Panc1 (cell line): ENCODE results near the gene UBE2Q2. TPM values are rescaled to one million over a fixed set of nuclear protein-coding genes. Genes with fewer than 3 reads are reported as not detected.

ENCODE experiments used
- ATAC-seq: fragments of 200-7000 bp; cut with Tn5 transposase; 2 replicates; pipeline ENCODE4 v1.9.1; 2020; ENCODE audit warnings: mild to moderate bottlenecking, moderate library complexity
- BruUV-seq: library from RNA; stranded (reverse); fragments of 400-500 nt; replicated peaks from 2 replicates; lab custom pipeline; 2021; lab: Mats Ljungman, UMichigan
- CTCF ChIA-PET: fragments of 300-600 bp; sonication (Branson Sonifier 250); formaldehyde crosslinking; loops from one replicate; lab custom pipeline; 2022; ENCODE audit warnings: antibody characterized with exemption; lab: Charles Lee
- POLR2A ChIA-PET: fragments of 300-600 bp; sonication (Branson Sonifier 250); formaldehyde crosslinking; loops from one replicate; lab custom pipeline; 2022; ENCODE audit warnings: antibody characterized with exemption; lab: Charles Lee
- DNase-seq: peaks from one replicate; pipeline ENCODE4 v3.0.0-alpha.2; 2010; ENCODE audit warnings: low read depth, low spot score
- H3K27ac ChIP-seq: 2 replicates; pipeline ENCODE4 v1.5.1; 2011; ENCODE audit warnings: mild to moderate bottlenecking, low read length, inconsistent platforms
- H3K27me3 ChIP-seq: fragments of 200-500 bp; sonication (Bioruptor generic); 2 replicates; pipeline ENCODE4 v1.6.0; 2014; ENCODE audit warnings: low read length, inconsistent platforms; ENCODE audit not compliant: control insufficient read depth, insufficient read depth
- H3K36me3 ChIP-seq: fragments of 200-500 bp; sonication (Bioruptor generic); 2 replicates; pipeline ENCODE4 v1.5.1; 2014; ENCODE audit warnings: inconsistent platforms, mild to moderate bottlenecking, low read length, moderate library complexity; ENCODE audit not compliant: control insufficient read depth, insufficient read depth
- H3K4me1 ChIP-seq: 2 replicates; pipeline ENCODE4 v1.5.1; 2011; ENCODE audit warnings: inconsistent platforms, mild to moderate bottlenecking, low read length, moderate library complexity; ENCODE audit not compliant: control insufficient read depth, insufficient read depth
- H3K4me3 ChIP-seq, 2 experiments: 2 replicates each; pipeline ENCODE4 v1.5.1; 2011 to 2012; ENCODE audit warnings: low read depth in 2 of 2, low read length in 2 of 2, mild to moderate bottlenecking in 2 of 2, inconsistent platforms in 1 of 2, moderate library complexity in 1 of 2
- H3K9me3 ChIP-seq: fragments of 200-500 bp; sonication (Bioruptor generic); 2 replicates; pipeline ENCODE4 v1.5.1; 2014; ENCODE audit warnings: low read depth, mild to moderate bottlenecking, inconsistent platforms, low read length, moderate library complexity; ENCODE audit not compliant: control insufficient read depth, insufficient read depth
- POLR2AphosphoS5 ChIP-seq: IDR thresholded peaks from 2 replicates; pipeline ENCODE4 v1.6.1; 2012; ENCODE audit warnings: mild to moderate bottlenecking, low read depth, low read length, moderate library complexity
- SIN3A ChIP-seq: IDR thresholded peaks from 2 replicates; pipeline ENCODE4 v1.6.1; 2012; ENCODE audit warnings: low read depth, mild to moderate bottlenecking, low read length, moderate library complexity, borderline replicate concordance; ENCODE audit not compliant: insufficient read depth
- TCF7L2 ChIP-seq: IDR thresholded peaks from 2 replicates; pipeline ENCODE4 v1.6.1; 2011; ENCODE audit warnings: mild to moderate bottlenecking, low read depth, low read length, inconsistent platforms
- in situ Hi-C: cut with HindIII; loops from 2 replicates; pipeline ENCODE4 v1.10.0; 2016; ENCODE audit warnings: low sequenced_read_pairs, low pct_unique_long_range_greater_than_20kb
- intact Hi-C: fragments of 100-400 bp; cut with micrococcal nuclease; formaldehyde crosslinking; loops from one replicate; pipeline ENCODE4 v1.10.0; 2022; ENCODE audit not compliant: unreplicated experiment
- total RNA-seq: library from RNA; stranded (reverse); gene quantifications from one replicate; pipeline ENCODE4 v1.2.1, GENCODE V29; 2021; ENCODE audit not compliant: unreplicated experiment
- TF ChIP-seq, protein P1 (sequence below): fragments of 450-650 bp; IDR thresholded peaks from 2 replicates; pipeline ENCODE4 v1.5.1; 2017; ENCODE audit warnings: mild to moderate bottlenecking
- TF ChIP-seq, protein P2 (sequence below), 2 experiments: IDR thresholded peaks; 2 replicates each; pipeline ENCODE4 v1.6.1; 2011 to 2012; ENCODE audit warnings: low read depth in 2 of 2, control low read depth in 1 of 2, low read length in 1 of 2, mild to moderate bottlenecking in 1 of 2, moderate library complexity in 1 of 2; ENCODE audit not compliant: insufficient read depth in 1 of 2

Gene UBE2Q2
- total RNA-seq, 1 experiment from 2014 or later, result 39.2 TPM

- CTCF ChIA-PET, result no interaction called here
- POLR2A ChIA-PET, result no interaction called here
- TF ChIP-seq, protein P1, sequence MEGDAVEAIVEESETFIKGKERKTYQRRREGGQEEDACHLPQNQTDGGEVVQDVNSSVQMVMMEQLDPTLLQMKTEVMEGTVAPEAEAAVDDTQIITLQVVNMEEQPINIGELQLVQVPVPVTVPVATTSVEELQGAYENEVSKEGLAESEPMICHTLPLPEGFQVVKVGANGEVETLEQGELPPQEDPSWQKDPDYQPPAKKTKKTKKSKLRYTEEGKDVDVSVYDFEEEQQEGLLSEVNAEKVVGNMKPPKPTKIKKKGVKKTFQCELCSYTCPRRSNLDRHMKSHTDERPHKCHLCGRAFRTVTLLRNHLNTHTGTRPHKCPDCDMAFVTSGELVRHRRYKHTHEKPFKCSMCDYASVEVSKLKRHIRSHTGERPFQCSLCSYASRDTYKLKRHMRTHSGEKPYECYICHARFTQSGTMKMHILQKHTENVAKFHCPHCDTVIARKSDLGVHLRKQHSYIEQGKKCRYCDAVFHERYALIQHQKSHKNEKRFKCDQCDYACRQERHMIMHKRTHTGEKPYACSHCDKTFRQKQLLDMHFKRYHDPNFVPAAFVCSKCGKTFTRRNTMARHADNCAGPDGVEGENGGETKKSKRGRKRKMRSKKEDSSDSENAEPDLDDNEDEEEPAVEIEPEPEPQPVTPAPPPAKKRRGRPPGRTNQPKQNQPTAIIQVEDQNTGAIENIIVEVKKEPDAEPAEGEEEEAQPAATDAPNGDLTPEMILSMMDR, result no peak
- TF ChIP-seq, protein P2, sequence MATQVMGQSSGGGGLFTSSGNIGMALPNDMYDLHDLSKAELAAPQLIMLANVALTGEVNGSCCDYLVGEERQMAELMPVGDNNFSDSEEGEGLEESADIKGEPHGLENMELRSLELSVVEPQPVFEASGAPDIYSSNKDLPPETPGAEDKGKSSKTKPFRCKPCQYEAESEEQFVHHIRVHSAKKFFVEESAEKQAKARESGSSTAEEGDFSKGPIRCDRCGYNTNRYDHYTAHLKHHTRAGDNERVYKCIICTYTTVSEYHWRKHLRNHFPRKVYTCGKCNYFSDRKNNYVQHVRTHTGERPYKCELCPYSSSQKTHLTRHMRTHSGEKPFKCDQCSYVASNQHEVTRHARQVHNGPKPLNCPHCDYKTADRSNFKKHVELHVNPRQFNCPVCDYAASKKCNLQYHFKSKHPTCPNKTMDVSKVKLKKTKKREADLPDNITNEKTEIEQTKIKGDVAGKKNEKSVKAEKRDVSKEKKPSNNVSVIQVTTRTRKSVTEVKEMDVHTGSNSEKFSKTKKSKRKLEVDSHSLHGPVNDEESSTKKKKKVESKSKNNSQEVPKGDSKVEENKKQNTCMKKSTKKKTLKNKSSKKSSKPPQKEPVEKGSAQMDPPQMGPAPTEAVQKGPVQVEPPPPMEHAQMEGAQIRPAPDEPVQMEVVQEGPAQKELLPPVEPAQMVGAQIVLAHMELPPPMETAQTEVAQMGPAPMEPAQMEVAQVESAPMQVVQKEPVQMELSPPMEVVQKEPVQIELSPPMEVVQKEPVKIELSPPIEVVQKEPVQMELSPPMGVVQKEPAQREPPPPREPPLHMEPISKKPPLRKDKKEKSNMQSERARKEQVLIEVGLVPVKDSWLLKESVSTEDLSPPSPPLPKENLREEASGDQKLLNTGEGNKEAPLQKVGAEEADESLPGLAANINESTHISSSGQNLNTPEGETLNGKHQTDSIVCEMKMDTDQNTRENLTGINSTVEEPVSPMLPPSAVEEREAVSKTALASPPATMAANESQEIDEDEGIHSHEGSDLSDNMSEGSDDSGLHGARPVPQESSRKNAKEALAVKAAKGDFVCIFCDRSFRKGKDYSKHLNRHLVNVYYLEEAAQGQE (IDR thresholded peaks at IDR 0.05; ENCODE audit: insufficient read depth in 1 of 2, low read depth in 2 of 2, low read length in 1 of 2), result no peak
- TF ChIP-seq POLR2AphosphoS5 (no peak), SIN3A (no peak), TCF7L2 (no peak)
- ATAC-seq (no peak), DNase-seq (no peak)
- Histone ChIP-seq H3K9me3 (no peaks in the 10 kb centered on the region), H3K27me3 (no peaks in the 10 kb centered on the region), H3K36me3 (no peaks in the 10 kb centered on the region), H3K4me3 (no peak overlapping the region), H3K4me1 (no peaks in the 10 kb centered on the region), H3K27ac (no peak overlapping the region)
- in situ Hi-C loops, result no loop called here
- intact Hi-C loops, result loop anchor here (10.0 kb wide), 1 partner anchor 109 kb away; no protein-coding TSS in a partner anchor
- BruUV-seq, result no TSS peak
Observed at GRCh38 chr15:75815811-75816719, 27.2 kb upstream of the UBE2Q2 start.

DNA sequence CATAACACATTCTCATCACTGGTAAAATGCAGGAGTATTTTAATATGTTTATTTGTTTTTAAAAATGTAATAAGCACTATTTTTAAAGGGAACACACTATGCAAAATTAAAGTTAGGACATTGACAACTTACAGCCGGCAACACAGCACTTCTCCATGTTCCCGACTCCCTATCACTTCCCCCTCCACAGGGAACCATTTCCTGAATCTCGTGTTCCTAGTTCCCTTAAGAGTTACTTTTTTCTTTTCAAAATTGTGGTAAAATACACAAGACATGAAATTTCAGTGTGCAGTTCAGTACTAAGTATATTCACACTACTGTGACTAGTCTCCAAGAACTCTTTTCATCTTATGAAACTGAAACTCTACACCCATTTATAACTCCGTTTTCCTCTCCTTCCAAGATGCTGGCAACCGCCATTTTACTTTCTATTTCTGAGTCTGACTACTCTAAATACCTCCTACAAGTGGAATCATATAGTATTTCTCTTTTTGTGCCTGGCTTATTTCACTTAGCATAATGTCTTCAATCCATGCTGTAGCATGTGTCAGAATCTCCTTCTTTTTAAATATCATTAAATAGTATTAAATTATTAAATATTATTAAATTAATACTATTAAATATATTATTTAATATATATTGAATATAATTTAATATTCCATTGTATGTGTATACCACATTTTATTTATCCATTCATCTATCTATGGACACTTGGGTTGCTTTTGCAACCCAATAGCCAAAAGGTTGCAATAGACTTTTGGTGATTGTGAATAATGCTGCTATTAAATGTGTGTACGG is 25.9 kb upstream of the UBE2Q2 start:
- CTCF ChIA-PET, result no interaction called here
- POLR2A ChIA-PET, result no interaction called here
- no peak for ATAC-seq

More for the DNA sequence above, 25.9 kb upstream of the UBE2Q2 start:
- Histone ChIP-seq H3K4me3 (peak overlapping the region; percentile 6 to 14; a peak in 1 of 4 replicates), H3K27me3 (no peaks in the 10 kb centered on the region), H3K36me3 (no peaks in the 10 kb centered on the region), H3K4me1 (no peaks in the 10 kb centered on the region), H3K27ac (no peak overlapping the region), H3K9me3 (no peaks in the 10 kb centered on the region)
- BruUV-seq, result no TSS peak
- no peak for TF ChIP-seq POLR2AphosphoS5
- TF ChIP-seq TCF7L2, result no peak
- TF ChIP-seq SIN3A, result no peak
- TF ChIP-seq, protein P1, result no peak
- TF ChIP-seq, protein P2 (IDR thresholded peaks at IDR 0.05; ENCODE audit: insufficient read depth in 1 of 2, low read depth in 2 of 2, low read length in 1 of 2), result no peak
- intact Hi-C loops (loop anchor here (10.0 kb wide), 1 partner anchor 107 kb away; no protein-coding TSS in a partner anchor), in situ Hi-C loops (no loop called here)
- no peak for DNase-seq
